CD14-positive monocyte (primary cell): Measurements from ENCODE around the gene WWOX. TPM values are rescaled to one million over a fixed set of nuclear protein-coding genes. Genes with fewer than 3 reads are reported as not detected.

Experiments
- DNase-seq, 3 donors: peaks; one replicate each; pipeline ENCODE4 v3.0.0-alpha.2; 2011 to 2022
- H2AFZ ChIP-seq: 2 replicates; pipeline ENCODE4 v1.6.0; 2012; ENCODE audit warnings: mild to moderate bottlenecking, low read depth, low read length, inconsistent platforms; ENCODE audit not compliant: insufficient read depth, poor library complexity, severe bottlenecking
- H3K27ac ChIP-seq, 2 donors: 1 replicate in 1 of 2; 2 replicates in 1 of 2; pipeline ENCODE4 v1.5.1; 2012 to 2013; ENCODE audit warnings: low read length in 2 of 2, control low read depth in 1 of 2, inconsistent platforms in 1 of 2, low read depth in 1 of 2, mild to moderate bottlenecking in 1 of 2
- H3K27me3 ChIP-seq, 2 donors: one replicate each; pipeline versions ENCODE4 v1.6.0 to v1.6.1; 2011 to 2013; ENCODE audit warnings: low read length in 2 of 2; ENCODE audit not compliant: control insufficient read depth in 2 of 2, insufficient read depth in 2 of 2
- H3K36me3 ChIP-seq, 2 donors: replicated peaks in 1 of 2; 1 replicate in 1 of 2; 2 replicates in 1 of 2; pipeline versions ENCODE4 v1.5.1 to v1.6.1; 2012 to 2013; ENCODE audit warnings: low read length in 2 of 2, control low read depth in 1 of 2, inconsistent platforms in 1 of 2, mild to moderate bottlenecking in 1 of 2; ENCODE audit not compliant: insufficient read depth in 2 of 2, control insufficient read depth in 1 of 2
- H3K4me1 ChIP-seq, 2 donors: 1 replicate in 1 of 2; 2 replicates in 1 of 2; pipeline versions ENCODE4 v1.5.1 to v1.6.1; 2012 to 2013; ENCODE audit warnings: low read length in 2 of 2, control low read depth in 1 of 2, inconsistent platforms in 1 of 2, mild to moderate bottlenecking in 1 of 2, moderate library complexity in 1 of 2; ENCODE audit not compliant: insufficient read depth in 2 of 2, control insufficient read depth in 1 of 2
- H3K4me2 ChIP-seq: replicated peaks from 2 replicates; pipeline ENCODE3; 2012; ENCODE audit warnings: low read length, moderate library complexity, mild to moderate bottlenecking; ENCODE audit not compliant: poor library complexity, severe bottlenecking; ENCODE audit errors: extremely low read depth
- H3K4me3 ChIP-seq, 3 experiments: fragments of 200-600 bp in 1 of 3; sonication (generic) in 1 of 3; replicated peaks in 1 of 3; 1 replicate in 2 of 3; 2 replicates in 1 of 3; pipeline ENCODE4 v1.5.1; 2011 to 2013; ENCODE audit warnings: low read length in 3 of 3, mild to moderate bottlenecking in 3 of 3, control low read depth in 2 of 3, low read depth in 2 of 3, inconsistent platforms in 1 of 3, moderate library complexity in 1 of 3
- H3K79me2 ChIP-seq: 2 replicates; pipeline ENCODE4 v1.6.0; 2012; ENCODE audit warnings: mild to moderate bottlenecking, control low read depth, inconsistent platforms, low read length, moderate library complexity; ENCODE audit not compliant: insufficient read depth
- H3K9ac ChIP-seq: 2 replicates; pipeline ENCODE4 v1.6.0; 2017; ENCODE audit warnings: low read length, mild to moderate bottlenecking; ENCODE audit not compliant: insufficient read depth, poor library complexity, severe bottlenecking
- H3K9me3 ChIP-seq, 2 donors: replicated peaks in 1 of 2; 1 replicate in 1 of 2; 2 replicates in 1 of 2; pipeline versions ENCODE4 v1.5.1 to v1.6.1; 2012 to 2013; ENCODE audit warnings: low read length in 2 of 2, control low read depth in 1 of 2; ENCODE audit not compliant: control insufficient read depth in 1 of 2, insufficient read depth in 1 of 2
- H4K20me1 ChIP-seq: 2 replicates; pipeline ENCODE4 v1.6.0; 2012; ENCODE audit warnings: mild to moderate bottlenecking, low read length, control low read depth, moderate library complexity; ENCODE audit not compliant: insufficient read depth
- H3K27ac Mint-ChIP-seq, 7 donors: one replicate each; pipeline ENCODE4 v1.8.0; 2020; ENCODE audit warnings: mild to moderate bottlenecking in 7 of 7, mixed read lengths in 7 of 7, moderate library complexity in 6 of 7, inconsistent platforms in 2 of 7
- H3K27me3 Mint-ChIP-seq, 3 donors: one replicate each; pipeline ENCODE4 v1.8.0; 2021 to 2022; ENCODE audit warnings: low read depth in 3 of 3, mild to moderate bottlenecking in 3 of 3, mixed read lengths in 3 of 3, moderate library complexity in 3 of 3, inconsistent platforms in 1 of 3
- H3K36me3 Mint-ChIP-seq, 2 donors: one replicate each; pipeline ENCODE4 v1.8.0; 2020; ENCODE audit warnings: mixed read lengths in 2 of 2, inconsistent platforms in 1 of 2, mild to moderate bottlenecking in 1 of 2
- H3K4me1 Mint-ChIP-seq: one replicate; pipeline ENCODE4 v1.8.0; 2020; ENCODE audit warnings: mild to moderate bottlenecking, mixed read lengths
- H3K4me3 Mint-ChIP-seq, 2 donors: one replicate each; pipeline ENCODE4 v1.8.0; 2020; ENCODE audit warnings: mild to moderate bottlenecking in 2 of 2, mixed read lengths in 2 of 2, moderate library complexity in 1 of 2
- H3K9me3 Mint-ChIP-seq, 7 donors: one replicate each; pipeline ENCODE4 v1.8.0; 2020 to 2022; ENCODE audit warnings: mixed read lengths in 7 of 7, mild to moderate bottlenecking in 6 of 7, moderate library complexity in 6 of 7, inconsistent platforms in 2 of 7
- CTCF ChIP-seq: fragments of 200-600 bp; IDR thresholded peaks from one replicate; pipeline ENCODE4 v1.8.0; 2022; ENCODE audit warnings: antibody characterized with exemption, mild to moderate bottlenecking
- WGBS: methylation state at CpG from one replicate; pipeline ENCODE4 v1.1.5; 2013; ENCODE audit warnings: missing lambda C conversion rate; ENCODE audit not compliant: insufficient coverage; 5-methylcytosine and 5-hydroxymethylcytosine counted together
- intact Hi-C, 2 donors: fragments of 100-400 bp; cut with micrococcal nuclease; formaldehyde crosslinking; loops; one replicate each; pipeline versions ENCODE4 v1.15.0 to v1.15.1; 2023
- polyA plus RNA-seq, 3 donors: library from polyadenylated mRNA; depleted of rRNA in 1 of 3; unstranded in 2 of 3; stranded (reverse) in 1 of 3; fragments of 300-500 nt in 2 of 3; fragments of >200 nt in 1 of 3; fragmentation: Illumina TruSeq in 2 of 3; gene quantifications; 1 replicate in 2 of 3; 2 replicates in 1 of 3; pipeline ENCODE4 v1.2.3, GENCODE V29; 2012 to 2021

Gene WWOX
- polyA plus RNA-seq, 3 donors: 4.0 to 7.0 (median 6.3) TPM

GRCh38 chr16:78624366-78624765 lies 524.9 kb downstream of the WWOX start:
- Histone ChIP-seq H3K4me2 (no peak overlapping the region), H3K27me3 (no peaks in the 10 kb centered on the region), H3K9me3 (peaks cover 5 to 16% of the 10 kb centered on the region in 2 donors), H3K79me2 (no peaks in the 10 kb centered on the region), H3K9ac (no peak overlapping the region), H3K27ac (no peak overlapping the region), H3K4me1 (no peaks in the 10 kb centered on the region), H4K20me1 (no peaks in the 10 kb centered on the region), H2AFZ (no peak overlapping the region), H3K36me3 (no peaks in the 10 kb centered on the region), H3K4me3 (no peak overlapping the region)
- no peaks in the 10 kb centered on the region for H3K36me3 Mint-ChIP-seq
- WGBS: no CpG with 5 or more reads among the region's 2 CpGs
- peaks cover 0 to 1% (median under 1%) of the 10 kb centered on the region in 3 donors for H3K27me3 Mint-ChIP-seq
- intact Hi-C loops: no loop called here
- H3K9me3 Mint-ChIP-seq: peaks cover 0 to 22% (median 11%) of the 10 kb centered on the region in 7 donors
- no peak overlapping the region for H3K4me3 Mint-ChIP-seq
- no peak for TF ChIP-seq CTCF
- H3K27ac Mint-ChIP-seq: no peak overlapping the region
- no peak for DNase-seq
- H3K4me1 Mint-ChIP-seq: no peaks in the 10 kb centered on the region

GRCh38 chr16:78628461-78629045 lies 529.1 kb downstream of the WWOX start:
- Histone ChIP-seq H3K36me3 (no peaks in the 10 kb centered on the region), H3K4me1 (no peaks in the 10 kb centered on the region), H3K27ac (no peak overlapping the region), H3K9me3 (peaks cover 10 to 20% of the 10 kb centered on the region in 2 donors), H3K27me3 (no peaks in the 10 kb centered on the region), H2AFZ (no peak overlapping the region), H3K4me3 (no peak overlapping the region), H3K4me2 (no peak overlapping the region), H4K20me1 (no peaks in the 10 kb centered on the region), H3K9ac (no peak overlapping the region), H3K79me2 (no peaks in the 10 kb centered on the region)
- Mint-ChIP-seq H3K4me1 (no peaks in the 10 kb centered on the region), H3K27ac (no peak overlapping the region), H3K36me3 (no peaks in the 10 kb centered on the region), H3K4me3 (no peak overlapping the region), H3K27me3 (peaks cover 0 to 4% (median 0%) of the 10 kb centered on the region in 3 donors), H3K9me3 (peaks cover 14 to 22% (median 19%) of the 10 kb centered on the region in 7 donors)
- TF ChIP-seq CTCF: no peak
- WGBS: 94% methylated on average over 2 of the region's 8 CpGs
- intact Hi-C loops: no loop called here
- DNase-seq: no peak
